H1 (cell line): Measurements from ENCODE around the gene HSD17B4. TPM values are rescaled to one million over a fixed set of nuclear protein-coding genes. Genes with fewer than 3 reads are reported as not detected.

Source experiments
- CTCF ChIA-PET: fragments of 300-600 bp; sonication (Branson Sonifier 250); formaldehyde crosslinking; loops from one replicate; lab custom pipeline; 2021; ENCODE audit not compliant: partially characterized antibody; lab: Charles Lee
- POLR2A ChIA-PET: fragments of 300-600 bp; sonication (Branson Sonifier 250); formaldehyde crosslinking; loops from one replicate; lab custom pipeline; 2021; ENCODE audit warnings: inconsistent platforms; ENCODE audit not compliant: partially characterized antibody; lab: Charles Lee
- DNase-seq, 2 experiments: peaks; one replicate each; pipeline versions ENCODE4 v3.0.0 to v3.0.0-alpha.2; 2010 to 2022; ENCODE audit warnings: low spot score in 2 of 2, low read depth in 1 of 2, mixed read lengths in 1 of 2
- FAIRE-seq: peaks from 2 replicates; lab custom pipeline; 2011; peaks lifted over from hg19 to GRCh38; lab: Jason Lieb, UNC
- H2AFZ ChIP-seq: 2 replicates; pipeline ENCODE4 v1.8.1; 2012; ENCODE audit warnings: low read length, inconsistent platforms
- H2AK5ac ChIP-seq: 2 replicates; pipeline ENCODE4 v1.6.1; 2013; ENCODE audit warnings: low read depth, low read length
- H2BK120ac ChIP-seq: replicated peaks from 2 replicates; pipeline ENCODE3; 2013; ENCODE audit warnings: low read depth, low read length, inconsistent platforms
- H2BK12ac ChIP-seq: 2 replicates; pipeline ENCODE4 v1.6.1; 2013; ENCODE audit warnings: low read depth, low read length
- H2BK15ac ChIP-seq: 2 replicates; pipeline ENCODE4 v1.6.1; 2013; ENCODE audit warnings: low read length
- H2BK20ac ChIP-seq: 2 replicates; pipeline ENCODE4 v1.6.1; 2013; ENCODE audit warnings: low read length
- H2BK5ac ChIP-seq: 2 replicates; pipeline ENCODE4 v1.6.1; 2013; ENCODE audit warnings: low read depth, low read length
- H3K14ac ChIP-seq: 2 replicates; pipeline ENCODE4 v1.6.1; 2013; ENCODE audit warnings: inconsistent platforms; ENCODE audit not compliant: insufficient read length
- H3K18ac ChIP-seq: 2 replicates; pipeline ENCODE4 v1.6.1; 2013; ENCODE audit warnings: low read length; ENCODE audit errors: extremely low read depth
- H3K23ac ChIP-seq: 2 replicates; pipeline ENCODE4 v1.6.1; 2013; ENCODE audit warnings: inconsistent platforms; ENCODE audit not compliant: insufficient read length
- H3K23me2 ChIP-seq: 2 replicates; pipeline ENCODE4 v1.6.1; 2013; ENCODE audit warnings: low read depth, low read length
- H3K27ac ChIP-seq: 2 replicates; pipeline ENCODE4 v1.6.1; 2011; ENCODE audit warnings: low read depth, low read length, inconsistent platforms
- H3K27me3 ChIP-seq, 4 experiments: replicated peaks in 1 of 4; 1 replicate in 1 of 4; 2 replicates in 3 of 4; pipeline versions ENCODE4 v1.6.1 to v1.8.1; 2011 to 2013; ENCODE audit warnings: low read length in 3 of 4, mild to moderate bottlenecking in 3 of 4, inconsistent platforms in 2 of 4, mixed read lengths in 2 of 4, moderate library complexity in 1 of 4; ENCODE audit not compliant: control insufficient read depth in 3 of 4, insufficient read depth in 3 of 4; ENCODE audit errors: extremely low read depth in 1 of 4
- H3K36me3 ChIP-seq, 4 experiments: 2 replicates each; pipeline versions ENCODE4 v1.6.1 to v1.8.1; 2011 to 2013; ENCODE audit warnings: mild to moderate bottlenecking in 4 of 4, low read length in 3 of 4, moderate library complexity in 2 of 4, control low read depth in 1 of 4, inconsistent platforms in 1 of 4; ENCODE audit not compliant: insufficient read depth in 4 of 4, control insufficient read depth in 2 of 4
- H3K4ac ChIP-seq: replicated peaks from 2 replicates; pipeline ENCODE3; 2013; ENCODE audit warnings: low read length, low read depth, mixed read lengths, inconsistent platforms; ENCODE audit not compliant: insufficient read length
- H3K4me1 ChIP-seq, 4 experiments: replicated peaks in 1 of 4; 1 replicate in 1 of 4; 2 replicates in 3 of 4; pipeline versions ENCODE4 v1.6.1 to v1.8.1; 2011 to 2013; ENCODE audit warnings: low read length in 3 of 4, inconsistent platforms in 2 of 4, mixed read lengths in 1 of 4; ENCODE audit not compliant: insufficient read depth in 4 of 4, control insufficient read depth in 3 of 4
- H3K4me2 ChIP-seq, 2 experiments: 2 replicates each; pipeline versions ENCODE4 v1.6.1 to v1.8.1; 2011 to 2013; ENCODE audit warnings: low read depth in 2 of 2, low read length in 2 of 2, control low read depth in 1 of 2, inconsistent platforms in 1 of 2, mild to moderate bottlenecking in 1 of 2; ENCODE audit not compliant: insufficient read depth in 1 of 2
- H3K4me3 ChIP-seq, 4 experiments: fragments of 200-600, 300-600 bp in 1 of 4; sonication (generic), shearing (Covaris generic), sonication (Bioruptor Twin) in 1 of 4; 2 replicates each; pipeline versions ENCODE4 v1.5.1 to v1.8.1; 2011 to 2016; ENCODE audit warnings: low read length in 4 of 4, low read depth in 3 of 4, control low read depth in 2 of 4, inconsistent platforms in 2 of 4, mild to moderate bottlenecking in 2 of 4, mixed read lengths in 1 of 4, moderate library complexity in 1 of 4; ENCODE audit not compliant: insufficient read depth in 2 of 4; ENCODE audit errors: extremely low read depth in 1 of 4
- H3K56ac ChIP-seq: replicated peaks from 2 replicates; pipeline ENCODE3; 2013; ENCODE audit warnings: low read depth, mild to moderate bottlenecking, mixed read lengths, low read length, inconsistent platforms; ENCODE audit not compliant: insufficient read length
- H3K79me1 ChIP-seq: 2 replicates; pipeline ENCODE4 v1.6.1; 2013; ENCODE audit warnings: low read depth, low read length, control low read depth
- H3K79me2 ChIP-seq, 2 experiments: 2 replicates each; pipeline versions ENCODE4 v1.6.1 to v1.8.1; 2012 to 2013; ENCODE audit warnings: low read length in 2 of 2, mild to moderate bottlenecking in 2 of 2, inconsistent platforms in 1 of 2; ENCODE audit not compliant: insufficient read depth in 2 of 2, control insufficient read depth in 1 of 2
- H3K9ac ChIP-seq, 4 experiments: replicated peaks in 1 of 4; 1 replicate in 1 of 4; 2 replicates in 3 of 4; pipeline versions ENCODE4 v1.6.1 to v1.8.1; 2011 to 2013; ENCODE audit warnings: low read depth in 3 of 4, low read length in 3 of 4, control low read depth in 2 of 4, mild to moderate bottlenecking in 2 of 4, moderate library complexity in 2 of 4, inconsistent platforms in 1 of 4; ENCODE audit errors: extremely low read depth in 1 of 4
- H3K9me3 ChIP-seq, 2 experiments: 2 replicates each; pipeline versions ENCODE4 v1.6.1 to v1.8.1; 2012 to 2013; ENCODE audit warnings: mild to moderate bottlenecking in 2 of 2, moderate library complexity in 2 of 2, control low read depth in 1 of 2, inconsistent platforms in 1 of 2, low read depth in 1 of 2, low read length in 1 of 2, mixed read lengths in 1 of 2; ENCODE audit not compliant: insufficient read depth in 2 of 2
- H4K20me1 ChIP-seq, 2 experiments: replicated peaks in 1 of 2; 2 replicates each; pipeline versions ENCODE3 to v1.8.1; 2011 to 2013; ENCODE audit warnings: inconsistent platforms in 2 of 2, low read length in 2 of 2, mild to moderate bottlenecking in 1 of 2; ENCODE audit not compliant: insufficient read depth in 2 of 2, control insufficient read depth in 1 of 2
- H4K5ac ChIP-seq: 2 replicates; pipeline ENCODE4 v1.6.1; 2013; ENCODE audit warnings: low read length, low read depth, mixed read lengths, inconsistent platforms; ENCODE audit not compliant: insufficient read length
- H4K8ac ChIP-seq: 2 replicates; pipeline ENCODE4 v1.8.0; 2013; ENCODE audit warnings: mild to moderate bottlenecking, moderate library complexity, low read length, inconsistent platforms; ENCODE audit not compliant: insufficient read depth; ENCODE audit errors: extremely low read depth
- H4K91ac ChIP-seq: replicated peaks from 2 replicates; pipeline ENCODE3; 2013; ENCODE audit warnings: low read length, mixed read lengths, inconsistent platforms; ENCODE audit not compliant: insufficient read length
- GABPA ChIP-seq: IDR thresholded peaks from 2 replicates; pipeline ENCODE4 v1.6.1; 2011; ENCODE audit warnings: mild to moderate bottlenecking, low read length, moderate library complexity, borderline replicate concordance; ENCODE audit not compliant: insufficient read depth
- JUN ChIP-seq: IDR thresholded peaks from 2 replicates; pipeline ENCODE4 v1.6.1; 2011; ENCODE audit warnings: low read depth, mild to moderate bottlenecking, improper control_type of control experiment, low read length
- MAFK ChIP-seq: IDR thresholded peaks from 2 replicates; pipeline ENCODE4 v1.6.1; 2012; ENCODE audit warnings: low read depth, mild to moderate bottlenecking, improper control_type of control experiment, low read length
- PHF8 ChIP-seq: fragments of 200-600 bp; sonication (generic); conservative IDR thresholded peaks from 2 replicates; pipeline ENCODE4 v1.7.1; 2012; ENCODE audit warnings: low read depth, mild to moderate bottlenecking, inconsistent platforms, low read length, moderate library complexity
- RBBP5 ChIP-seq: IDR thresholded peaks from 2 replicates; pipeline ENCODE4 v1.7.1; 2012; ENCODE audit warnings: low read depth, mild to moderate bottlenecking, inconsistent platforms, low read length, moderate library complexity, borderline replicate concordance
- YY1 ChIP-seq: IDR thresholded peaks from 2 replicates; pipeline ENCODE4 v1.6.1; 2011; ENCODE audit warnings: low read depth, mild to moderate bottlenecking, low read length
- WGBS, 2 experiments: shearing (Covaris generic) in 1 of 2; methylation state at CpG; one replicate each; pipeline versions ENCODE4 v1.1.6 to v1.1.7; 2013 to 2015; ENCODE audit warnings: low lambda C conversion rate in 2 of 2, mixed read lengths in 2 of 2, inconsistent platforms in 1 of 2, low coverage in 1 of 2, missing lambda C conversion rate in 1 of 2; ENCODE audit not compliant: insufficient replicate concordance in 2 of 2, insufficient coverage in 1 of 2, insufficient read length in 1 of 2; ENCODE audit errors: extremely low coverage in 1 of 2, missing lambda C conversion rate in 1 of 2; 5-methylcytosine and 5-hydroxymethylcytosine counted together
- polyA plus RNA-seq, 7 experiments: library from polyadenylated mRNA; depleted of rRNA in 3 of 7; stranded (reverse) in 5 of 7; unstranded in 2 of 7; fragments of >200 nt in 5 of 7; fragments of 200-250 nt in 2 of 7; gene quantifications; 1 replicate in 5 of 7; 2 replicates in 1 of 7; 4 replicates in 1 of 7; pipeline versions ENCODE4 v1.2.1 to v1.2.3, GENCODE V29; 2011 to 2013; ENCODE audit warnings: missing spikeins in 2 of 7, mixed read lengths in 2 of 7
- total RNA-seq: library from RNA; stranded (reverse); fragmentation: NEBNext Ultra II Directional; extraction: Animal tissue kit (Norgen Biotek cat#: 25700); gene quantifications from 2 replicates; pipeline ENCODE4 v1.2.1, GENCODE V29; 2021
- TF ChIP-seq, protein P1 (sequence below): IDR thresholded peaks from 2 replicates; pipeline ENCODE4 v1.6.1; 2012; ENCODE audit warnings: low read length, inconsistent platforms

HSD17B4 gene
- total and polyA plus RNA-seq, 2 of the 8 experiments (the other 6 are each of a cell fraction or from before 2014, with no cell fraction given) = 305 to 369 TPM

DNA sequence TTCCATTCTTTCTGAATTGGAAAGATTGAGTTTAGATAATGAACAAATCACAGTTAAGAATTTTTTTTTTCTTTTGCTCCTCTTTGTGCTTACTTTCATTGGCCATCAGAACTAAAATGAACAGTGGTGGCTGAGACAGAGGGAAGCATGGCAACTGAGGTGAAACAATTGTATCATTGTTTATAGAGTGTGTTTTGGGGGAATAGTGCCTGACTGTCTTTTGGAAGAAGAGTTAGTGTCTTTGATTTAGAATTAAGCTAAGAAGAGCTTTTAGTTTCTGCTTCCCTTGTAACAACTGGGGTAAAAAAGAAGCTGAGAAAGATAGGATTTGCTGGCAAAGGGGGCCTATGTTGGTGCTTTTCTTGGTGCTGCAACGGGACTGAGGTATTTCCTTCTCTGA lies 24.0 kb downstream of the HSD17B4 start:
- H2BK12ac ChIP-seq = no peak overlapping the region
- ChIA-PET POLR2A (interaction anchor here (0.7 kb wide), 1 partner anchor 262 kb away, joined by 3 read pairs; no protein-coding TSS in a partner anchor), CTCF (interaction anchor here (1.3 kb wide), 1 partner anchor 17 kb away, joined by 3 read pairs; no protein-coding TSS in a partner anchor)
- H3K4me1 ChIP-seq = peaks cover 0 to 13% (median 4%) of the 10 kb centered on the region in 4 experiments; a peak in 4 of 7 replicates
- H3K79me1 ChIP-seq = 0 out of 2 replicates have a peak, but pooled peaks cover 4% of the 10 kb centered on the region
- 95% methylated on average over 1 of the region's 1 CpG; no CpG with 5 or more reads in 1 of the 2 experiments for WGBS, 2 experiments
- no peak overlapping the region for H3K9ac ChIP-seq
- no peak overlapping the region for H3K4me3 ChIP-seq
- no peak overlapping the region for H2BK120ac ChIP-seq
- no peak overlapping the region for H2BK20ac ChIP-seq
- no peaks in the 10 kb centered on the region for H4K20me1 ChIP-seq
- H3K18ac ChIP-seq = no peak overlapping the region
- no peak overlapping the region for H4K8ac ChIP-seq
- peaks cover 0 to 25% of the 10 kb centered on the region in 2 experiments; a peak in 3 of 4 replicates for H3K79me2 ChIP-seq
- H4K5ac ChIP-seq = no peak overlapping the region
- H3K27ac ChIP-seq = no peak overlapping the region
- H2AFZ ChIP-seq = no peak overlapping the region
- no peak for TF ChIP-seq YY1
- no peak for TF ChIP-seq MAFK
- TF ChIP-seq, protein P1, sequence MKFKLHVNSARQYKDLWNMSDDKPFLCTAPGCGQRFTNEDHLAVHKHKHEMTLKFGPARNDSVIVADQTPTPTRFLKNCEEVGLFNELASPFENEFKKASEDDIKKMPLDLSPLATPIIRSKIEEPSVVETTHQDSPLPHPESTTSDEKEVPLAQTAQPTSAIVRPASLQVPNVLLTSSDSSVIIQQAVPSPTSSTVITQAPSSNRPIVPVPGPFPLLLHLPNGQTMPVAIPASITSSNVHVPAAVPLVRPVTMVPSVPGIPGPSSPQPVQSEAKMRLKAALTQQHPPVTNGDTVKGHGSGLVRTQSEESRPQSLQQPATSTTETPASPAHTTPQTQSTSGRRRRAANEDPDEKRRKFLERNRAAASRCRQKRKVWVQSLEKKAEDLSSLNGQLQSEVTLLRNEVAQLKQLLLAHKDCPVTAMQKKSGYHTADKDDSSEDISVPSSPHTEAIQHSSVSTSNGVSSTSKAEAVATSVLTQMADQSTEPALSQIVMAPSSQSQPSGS = no peak
- TF ChIP-seq GABPA = no peak
- no peak for TF ChIP-seq JUN
- TF ChIP-seq RBBP5 = no peak
- TF ChIP-seq PHF8 = no peak
- H3K9me3 ChIP-seq = no peaks in the 10 kb centered on the region
- H2AK5ac ChIP-seq = no peak overlapping the region
- no peak for FAIRE-seq
- H3K23me2 ChIP-seq = no peaks in the 10 kb centered on the region; the same call in 1 of the 2 replicates
- no peak overlapping the region for H3K14ac ChIP-seq
- no peak overlapping the region for H2BK15ac ChIP-seq
- H4K91ac ChIP-seq = no peak overlapping the region
- H3K23ac ChIP-seq = no peak overlapping the region
- H3K56ac ChIP-seq = no peak overlapping the region
- no peak overlapping the region for H3K4ac ChIP-seq
- H3K4me2 ChIP-seq = no peak overlapping the region
- peaks cover 0 to 39% (median 8%) of the 10 kb centered on the region in 4 experiments; a peak in 4 of 8 replicates for H3K36me3 ChIP-seq
- no peak overlapping the region for H2BK5ac ChIP-seq
- no peaks in the 10 kb centered on the region for H3K27me3 ChIP-seq
- DNase-seq = no peak
